ENCODE results near the gene ALG2.
"Not testable (repeated sequence)": the region's sequence is repeated elsewhere in the genome, so short reads cannot be mapped to it uniquely, and the experiment has no call there.

ALG2 gene

GRCh38 chr9:99237356-99237755, 15.6 kb upstream of the ALG2 start:
- no peak for DNase-seq

GRCh38 chr9:99235926-99236634, 14.3 kb upstream of the ALG2 start:
- DNase-seq, result no peak

- DNase-seq, result no peak
These were observed 13.3 kb upstream of the ALG2 start for GRCh38 chr9:99235069-99235468.

- no peak for DNase-seq
These were observed 12.9 kb upstream of the ALG2 start for GRCh38 chr9:99234618-99235017.

GRCh38 chr9:99231711-99232110, 10.0 kb upstream of the ALG2 start:
- peak; percentile 16 for DNase-seq

- no peak for DNase-seq
These were observed 8.5 kb upstream of the ALG2 start for GRCh38 chr9:99230206-99230605.

GRCh38 chr9:99226054-99226453, 4.3 kb upstream of the ALG2 start:
- no peak for DNase-seq

GRCh38 chr9:99224445-99224844, 2.7 kb upstream of the ALG2 start:
- no peak for DNase-seq

GRCh38 chr9:99222416-99223270, 901 bp upstream of the ALG2 start:
- DNase-seq, result no peak

- no peak for DNase-seq
These were observed 499 bp downstream of the ALG2 start for GRCh38 chr9:99221266-99221620.

GRCh38 chr9:99220011-99220410, 1.7 kb downstream of the ALG2 start:
- DNase-seq, result no peak

GRCh38 chr9:99216073-99216472, 5.7 kb downstream of the ALG2 start:
- no peak for DNase-seq

- DNase-seq, result no peak
These were observed 8.5 kb downstream of the ALG2 start for GRCh38 chr9:99213197-99213596.

GRCh38 chr9:99211746-99212145, 10.0 kb downstream of the ALG2 start:
- DNase-seq, result no peak

GRCh38 chr9:99210572-99210971, 11.2 kb downstream of the ALG2 start:
- DNase-seq, result no peak

GRCh38 chr9:99201603-99202002, 20.1 kb downstream of the ALG2 start:
- DNase-seq, result no peak

- no peak for DNase-seq
These were observed 21.7 kb downstream of the ALG2 start for GRCh38 chr9:99199938-99200539.

GRCh38 chr9:99197987-99198386, 23.8 kb downstream of the ALG2 start:
- DNase-seq, result no peak

GRCh38 chr9:99197124-99197630, 24.6 kb downstream of the ALG2 start:
- DNase-seq, result no peak

- not testable (repeated sequence) for DNase-seq
These were observed 25.3 kb downstream of the ALG2 start for GRCh38 chr9:99196484-99196883.

- DNase-seq, result no peak
These were observed 28.3 kb downstream of the ALG2 start for GRCh38 chr9:99193466-99193821.

GRCh38 chr9:99192786-99193465, 28.8 kb downstream of the ALG2 start:
- DNase-seq, result no peak

GRCh38 chr9:99190597-99191283, 31.0 kb downstream of the ALG2 start:
- DNase-seq, result no peak
